ENCODE results near the gene TTC23.

The TTC23 gene

DNA sequence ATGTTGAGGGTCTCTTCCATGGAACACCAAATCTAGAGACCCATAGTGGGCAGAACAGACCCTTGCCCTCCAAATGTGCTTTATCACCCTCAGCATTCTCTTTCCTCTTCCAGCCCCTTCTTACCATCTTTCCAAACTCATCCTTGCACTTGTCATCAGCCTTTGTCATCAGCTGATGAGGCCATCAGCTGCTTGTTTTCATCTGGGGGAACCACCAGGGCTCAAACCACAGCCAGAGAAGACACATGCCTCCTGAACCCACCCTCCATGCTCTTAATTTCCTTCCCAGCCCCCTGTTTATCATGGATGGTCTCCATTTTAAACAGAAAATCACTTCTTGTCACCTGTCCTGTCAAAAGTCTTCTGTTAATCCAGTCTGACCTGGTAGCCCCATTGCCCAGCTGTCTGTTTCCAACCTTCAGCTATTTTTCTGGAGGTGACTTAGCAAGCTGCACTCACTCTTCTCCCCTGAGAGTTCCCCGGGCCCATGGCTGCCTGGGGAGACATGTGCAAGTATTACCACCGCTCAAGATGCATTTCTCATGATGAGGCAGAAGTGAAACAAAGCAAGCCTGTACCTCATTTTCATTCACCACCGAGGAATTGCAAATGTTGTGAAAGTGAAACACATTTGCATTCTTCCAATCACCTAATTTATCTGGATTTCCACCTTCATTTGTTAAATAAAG, 159.2 kb downstream of the TTC23 start:
- H3K27ac ChIP-seq = no peak overlapping the region
- TF ChIP-seq FOXP2 (optimal IDR thresholded peaks at IDR 0.05; ENCODE audit: control extremely low read depth, extremely low read length, insufficient read depth) (no peak), EZH2 (IDR thresholded peaks at IDR 0.05) (no peak), POLR2AphosphoS5 (IDR thresholded peaks at IDR 0.05; ENCODE audit: borderline replicate concordance, low read depth, low read length) (no peak)
- no peaks in the 10 kb centered on the region for H3K9me3 ChIP-seq (ENCODE audit: low read depth, low read length)
- H3K36me3 ChIP-seq (ENCODE audit: insufficient read depth, low read length) = no peaks in the 10 kb centered on the region
- no peak overlapping the region for H3K9ac ChIP-seq (ENCODE audit: insufficient read length)
- no peak for DNase-seq (ENCODE audit: low read depth, low spot score)
- H3K4me3 ChIP-seq = no peak overlapping the region

DNA sequence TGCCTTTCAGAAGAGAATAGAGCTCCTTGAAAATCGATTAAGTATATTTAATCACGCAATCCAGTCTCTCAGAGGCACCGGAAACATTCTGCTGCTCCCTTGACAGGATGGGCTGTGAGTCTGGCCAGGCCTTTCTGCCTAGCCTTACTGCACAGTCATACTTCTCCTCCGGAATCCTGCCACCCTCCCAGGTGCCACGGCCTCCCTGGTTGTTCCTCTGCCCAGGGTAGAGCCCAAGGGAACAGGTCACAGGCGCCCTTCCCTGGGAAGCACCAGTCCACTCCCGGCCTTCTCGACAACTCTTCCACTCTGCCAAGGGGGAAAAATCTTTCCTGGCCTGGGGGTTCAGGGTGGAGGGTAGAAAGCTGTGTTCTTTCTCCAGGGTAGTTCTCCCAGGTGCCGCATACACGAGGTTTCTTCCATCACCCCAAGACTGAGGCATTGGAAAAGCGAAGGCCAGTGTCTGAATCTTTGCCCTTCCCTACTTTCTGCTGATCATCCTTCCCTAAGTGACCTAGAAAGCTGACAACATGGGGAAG, 161.9 kb downstream of the TTC23 start:
- no peak for DNase-seq (ENCODE audit: low read depth, low spot score)
- H3K27ac ChIP-seq = no peak overlapping the region
- H3K36me3 ChIP-seq (ENCODE audit: insufficient read depth, low read length) = no peaks in the 10 kb centered on the region
- H3K9ac ChIP-seq (ENCODE audit: insufficient read length) = no peak overlapping the region
- no peak overlapping the region for H3K4me3 ChIP-seq
- TF ChIP-seq POLR2AphosphoS5 (IDR thresholded peaks at IDR 0.05; ENCODE audit: borderline replicate concordance, low read depth, low read length) (no peak), FOXP2 (optimal IDR thresholded peaks at IDR 0.05; ENCODE audit: control extremely low read depth, extremely low read length, insufficient read depth) (no peak), EZH2 (IDR thresholded peaks at IDR 0.05) (no peak)
- no peaks in the 10 kb centered on the region for H3K9me3 ChIP-seq (ENCODE audit: low read depth, low read length)

DNA sequence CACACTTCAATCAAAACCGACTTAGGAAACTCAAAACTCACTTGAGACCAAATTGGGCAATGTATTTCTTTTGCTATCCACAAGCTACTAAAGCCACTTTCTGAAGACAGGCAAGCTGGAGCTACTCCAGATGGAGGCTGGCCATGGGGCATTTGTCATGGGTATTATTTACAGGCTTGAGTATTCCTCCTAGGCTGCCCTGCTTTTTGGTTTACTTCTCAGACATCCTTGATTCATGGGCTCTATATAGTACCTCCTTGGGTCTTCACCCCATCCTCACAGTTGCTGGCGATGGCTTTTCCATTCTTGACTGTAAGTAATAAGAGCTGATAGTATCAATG, 163.1 kb downstream of the TTC23 start:
- H3K9me3 ChIP-seq (ENCODE audit: low read depth, low read length) = no peaks in the 10 kb centered on the region
- H3K4me3 ChIP-seq = no peak overlapping the region
- TF ChIP-seq EZH2 (IDR thresholded peaks at IDR 0.05) (no peak), FOXP2 (optimal IDR thresholded peaks at IDR 0.05; ENCODE audit: control extremely low read depth, extremely low read length, insufficient read depth) (no peak), POLR2AphosphoS5 (IDR thresholded peaks at IDR 0.05; ENCODE audit: borderline replicate concordance, low read depth, low read length) (no peak)
- no peak overlapping the region for H3K27ac ChIP-seq
- H3K9ac ChIP-seq (ENCODE audit: insufficient read length) = no peak overlapping the region
- no peaks in the 10 kb centered on the region for H3K36me3 ChIP-seq (ENCODE audit: insufficient read depth, low read length)
- no peak for DNase-seq (ENCODE audit: low read depth, low spot score)
